ENCODE results near the gene BPI.
"Not testable (repeated sequence)": the region's sequence is repeated elsewhere in the genome, so short reads cannot be mapped to it uniquely, and the experiment has no call there.

Gene BPI

DNA sequence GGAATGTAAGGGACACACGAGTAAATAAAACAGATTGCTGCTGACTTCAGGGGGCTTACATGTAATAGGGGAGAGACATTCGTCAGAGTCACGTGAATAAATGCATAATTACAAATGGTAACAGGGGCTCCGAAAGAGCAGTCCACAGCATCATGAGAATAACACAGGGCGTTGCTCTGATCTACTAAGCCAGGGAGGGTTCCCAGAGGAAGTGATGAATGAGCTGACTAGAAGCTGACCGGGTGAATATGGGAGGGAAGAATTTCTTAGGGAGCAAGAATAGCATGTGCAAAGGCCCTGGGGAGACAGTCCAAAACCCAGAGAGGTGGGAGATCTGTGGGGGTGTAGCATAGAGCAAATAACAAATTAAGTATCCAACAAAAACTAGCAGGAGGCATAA, 2.4 kb downstream of the BPI start:
- DNase-seq = no peak

DNA sequence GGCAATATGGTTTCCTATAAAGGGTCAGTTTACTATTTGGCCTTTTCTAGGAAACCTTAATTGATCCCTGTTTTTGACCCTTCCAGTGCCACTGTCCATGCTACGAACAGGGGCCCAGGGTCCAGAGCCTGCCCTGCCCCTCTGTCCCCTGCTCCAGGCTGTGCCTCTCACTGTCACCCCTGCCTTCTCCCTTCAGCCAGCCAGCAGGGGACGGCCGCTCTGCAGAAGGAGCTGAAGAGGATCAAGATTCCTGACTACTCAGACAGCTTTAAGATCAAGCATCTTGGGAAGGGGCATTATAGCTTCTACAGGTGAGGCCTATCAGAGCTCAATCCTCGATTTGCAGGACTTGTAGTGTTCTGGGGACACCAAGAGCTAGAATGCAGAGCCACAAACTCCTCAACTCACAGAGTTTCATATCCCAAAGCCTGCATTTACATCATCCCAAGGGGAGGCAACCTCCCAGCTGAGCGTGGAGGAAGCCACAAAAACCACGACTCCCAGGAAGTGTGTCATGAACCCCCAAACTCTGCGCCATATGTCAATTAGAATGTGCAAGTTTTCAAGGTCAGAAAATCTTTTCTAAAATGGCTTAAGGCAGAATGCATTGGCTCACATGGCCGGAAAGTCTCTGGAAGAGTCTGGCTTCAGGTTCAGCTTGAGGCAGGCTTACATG, 3.6 kb downstream of the BPI start:
- no peak for DNase-seq

DNA sequence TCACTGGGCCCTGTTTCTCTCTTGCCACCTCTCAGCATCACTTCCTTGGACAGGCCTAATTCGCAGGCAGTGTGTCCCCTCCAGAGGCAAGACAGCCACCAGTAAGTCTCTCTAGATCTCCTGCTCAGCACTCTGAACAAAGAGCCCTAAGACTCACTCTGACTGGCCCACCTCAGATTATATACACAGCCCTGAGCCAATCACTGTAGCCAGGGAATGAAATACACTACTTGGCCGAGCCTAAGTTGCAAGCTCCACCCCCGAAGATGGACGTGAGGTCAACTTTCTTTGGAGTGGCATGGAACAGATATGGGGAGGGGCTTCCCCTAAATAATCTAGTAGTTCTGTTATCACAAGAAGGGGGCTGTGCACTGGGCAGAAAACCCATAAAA, 4.1 kb downstream of the BPI start:
- no peak for DNase-seq

DNA sequence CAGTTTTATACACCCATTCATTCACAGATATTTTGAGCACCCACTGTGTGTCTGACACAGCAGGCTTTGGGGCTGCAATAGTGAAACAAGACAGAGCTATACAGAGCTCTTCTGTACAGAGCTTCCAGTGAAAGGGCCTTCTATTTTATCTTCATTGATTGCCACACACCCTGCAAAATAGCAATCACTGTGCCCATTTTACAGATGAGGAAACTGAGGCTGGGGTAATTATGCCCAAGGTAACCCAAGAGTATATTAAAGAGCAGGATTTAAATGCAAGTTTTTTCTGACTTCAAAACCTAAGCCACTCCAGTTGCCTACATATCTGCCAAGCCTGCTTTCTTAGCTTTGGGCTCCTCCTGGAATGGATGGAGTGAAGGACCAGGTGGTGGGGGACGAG, 4.5 kb downstream of the BPI start:
- DNase-seq = no peak

DNA sequence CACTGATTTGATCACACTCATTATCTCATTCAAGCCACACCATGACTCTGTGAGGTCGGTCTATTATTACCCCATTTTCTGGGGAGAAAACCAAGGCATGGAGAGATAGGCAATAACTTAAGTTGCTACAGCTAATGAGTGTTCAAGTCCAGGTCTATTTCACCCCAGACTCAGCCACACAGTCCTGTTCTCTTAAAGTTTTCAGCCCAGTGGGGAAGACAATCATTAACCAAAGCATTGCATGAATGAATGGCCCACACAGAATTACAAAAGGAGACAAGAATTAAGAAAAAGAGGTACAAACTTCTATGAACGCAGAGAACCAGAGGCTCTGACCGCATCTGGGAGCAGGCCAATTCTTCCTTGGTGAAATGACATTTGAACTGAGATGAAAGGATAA, 7.1 kb downstream of the BPI start:
- DNase-seq = no peak

DNA sequence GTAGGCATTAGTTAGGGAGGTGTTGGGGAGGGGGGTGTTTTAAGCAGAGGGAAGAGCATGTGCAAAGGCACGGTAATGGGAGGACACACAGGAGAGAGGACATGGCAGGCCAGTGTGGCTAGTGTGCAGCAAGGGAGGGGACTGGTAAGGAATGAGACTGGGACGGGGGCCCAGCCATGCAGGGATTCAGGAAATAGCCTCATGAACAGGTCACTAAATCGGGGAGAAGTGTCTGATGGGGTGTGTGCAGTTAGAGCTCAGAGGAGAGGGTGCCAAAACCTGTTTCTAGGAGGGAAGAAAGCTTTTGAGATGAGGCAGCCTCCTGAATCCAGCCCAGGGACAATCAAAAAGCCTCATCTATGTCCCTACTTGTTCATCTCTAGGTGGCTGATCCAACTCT, 7.5 kb downstream of the BPI start:
- DNase-seq = no peak

DNA sequence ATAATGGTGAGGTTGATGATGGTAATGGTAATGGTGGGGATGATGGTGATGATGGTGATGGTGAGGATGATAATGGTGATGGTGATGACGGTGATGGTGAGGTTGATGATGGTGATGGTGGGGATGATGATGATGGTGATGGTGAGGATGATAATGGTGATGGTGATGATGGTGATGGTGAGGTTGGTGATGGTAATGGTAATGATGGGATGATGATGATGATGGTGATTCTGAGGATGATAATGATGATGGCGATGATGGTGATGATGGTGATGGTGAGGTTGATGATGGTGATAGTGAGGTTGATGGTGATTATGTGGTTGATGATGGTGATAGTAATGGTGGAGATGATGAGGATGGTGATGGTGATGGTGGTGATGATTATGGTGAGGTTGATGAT, 9.7 kb downstream of the BPI start:
- no peak for DNase-seq

DNA sequence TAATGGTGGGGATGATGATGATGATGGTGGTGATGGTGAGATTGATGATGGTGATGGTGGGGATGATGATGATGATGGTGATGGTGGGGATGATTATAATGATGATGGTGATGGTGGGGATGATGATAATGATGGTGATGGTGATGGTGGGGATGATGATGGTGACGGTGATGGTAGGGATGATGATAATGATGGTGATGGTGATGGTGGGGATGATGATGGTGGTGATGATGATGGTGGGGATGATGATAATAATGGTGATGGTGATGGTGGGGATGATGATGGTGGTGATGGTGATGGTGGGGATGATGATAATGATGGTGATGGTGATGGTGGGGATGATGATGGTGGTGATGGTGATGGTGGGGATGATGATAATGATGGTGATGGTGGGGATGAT, 10.4 kb downstream of the BPI start:
- not testable (repeated sequence) for DNase-seq

DNA sequence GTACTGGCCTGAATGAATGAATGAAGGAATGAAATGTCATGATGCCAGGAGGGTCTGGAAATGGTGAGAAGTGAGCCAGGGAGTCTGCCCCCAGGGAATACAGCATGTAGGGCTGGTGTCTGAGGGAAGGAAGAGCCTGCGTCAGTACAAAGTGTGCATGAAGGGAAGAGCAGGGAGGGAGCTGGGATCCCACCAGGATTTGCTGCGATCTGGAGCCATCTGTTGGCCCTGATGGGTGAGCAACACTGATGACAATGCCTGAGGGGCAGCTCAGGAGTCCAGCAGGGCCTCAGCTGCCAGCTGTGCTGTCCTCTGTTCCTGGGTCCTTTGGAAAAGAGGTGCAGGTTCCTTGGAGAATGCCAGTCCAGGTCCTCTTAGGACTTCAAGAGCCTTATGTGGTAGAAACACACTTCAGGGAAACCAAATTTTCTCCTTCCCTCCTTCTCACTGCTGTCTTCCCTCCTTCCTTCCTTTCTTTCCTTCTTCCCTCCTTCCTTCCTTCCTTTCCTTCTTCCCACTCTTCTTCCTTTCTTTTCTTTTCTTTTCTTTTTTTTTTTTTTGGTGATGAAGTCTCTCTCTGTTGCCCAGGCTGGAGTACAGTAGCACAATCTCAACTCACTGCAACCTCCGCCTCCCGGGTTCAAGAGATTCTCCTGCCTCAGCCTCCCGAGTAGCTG, 11.5 kb downstream of the BPI start:
- no peak for DNase-seq

DNA sequence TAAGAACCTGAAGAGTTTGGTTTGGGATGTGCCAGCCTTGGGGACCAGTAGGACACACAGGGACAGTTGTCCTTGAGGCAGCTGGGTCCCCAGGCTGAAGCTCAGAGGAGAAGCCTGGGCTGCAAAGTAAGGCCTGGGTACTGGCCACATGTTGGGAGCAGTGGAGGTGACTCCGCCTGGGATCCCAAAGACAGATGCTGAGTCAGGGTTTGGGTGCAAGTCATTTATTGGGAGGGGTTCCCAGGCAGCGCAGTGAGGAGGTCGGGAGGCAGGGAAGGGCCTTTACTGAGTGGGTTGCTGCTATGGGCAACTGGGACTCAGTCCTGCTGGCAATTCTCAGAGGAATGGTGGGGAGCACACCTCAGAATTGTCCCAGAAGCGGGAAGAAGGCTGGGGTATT, 12.4 kb downstream of the BPI start:
- DNase-seq = no peak

DNA sequence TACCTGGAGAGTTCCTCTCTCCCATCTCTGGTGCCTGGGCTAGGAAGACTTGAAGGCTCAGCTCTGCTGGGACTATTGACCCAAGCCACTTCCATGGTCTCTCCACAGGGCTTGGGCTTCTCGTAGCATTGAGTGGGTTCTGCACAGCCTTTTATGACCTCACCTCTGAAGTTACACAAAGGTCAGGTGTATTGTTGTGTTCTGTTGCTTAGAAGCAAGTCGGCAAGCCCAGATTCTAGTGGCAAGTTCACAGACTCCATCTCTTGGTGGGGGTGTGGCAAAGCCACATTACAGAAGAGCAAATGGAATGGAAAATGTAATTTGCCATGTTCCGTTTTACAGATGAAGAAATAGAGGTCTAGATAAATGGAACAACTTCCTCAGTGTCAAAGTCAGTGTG, 13.5 kb downstream of the BPI start:
- no peak for DNase-seq

DNA sequence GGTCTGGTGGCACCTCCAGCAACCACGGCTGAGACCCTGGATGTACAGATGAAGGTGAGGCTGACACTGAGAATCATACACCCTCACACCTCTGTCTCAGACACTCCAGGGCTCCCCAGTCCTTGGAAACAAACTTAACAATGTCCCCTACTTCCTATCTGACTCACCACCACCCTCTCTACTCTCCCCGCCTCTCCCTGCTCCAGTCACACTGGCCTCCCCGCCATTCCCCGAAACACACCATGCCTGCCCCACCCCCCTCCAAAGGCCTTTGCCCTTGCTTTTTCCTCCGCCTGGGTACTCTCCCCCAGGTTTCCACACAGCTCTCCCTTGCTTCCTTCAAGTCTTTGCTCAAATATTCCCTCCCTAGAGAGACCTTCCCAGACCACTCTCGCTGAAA, 16.3 kb downstream of the BPI start:
- no peak for DNase-seq

DNA sequence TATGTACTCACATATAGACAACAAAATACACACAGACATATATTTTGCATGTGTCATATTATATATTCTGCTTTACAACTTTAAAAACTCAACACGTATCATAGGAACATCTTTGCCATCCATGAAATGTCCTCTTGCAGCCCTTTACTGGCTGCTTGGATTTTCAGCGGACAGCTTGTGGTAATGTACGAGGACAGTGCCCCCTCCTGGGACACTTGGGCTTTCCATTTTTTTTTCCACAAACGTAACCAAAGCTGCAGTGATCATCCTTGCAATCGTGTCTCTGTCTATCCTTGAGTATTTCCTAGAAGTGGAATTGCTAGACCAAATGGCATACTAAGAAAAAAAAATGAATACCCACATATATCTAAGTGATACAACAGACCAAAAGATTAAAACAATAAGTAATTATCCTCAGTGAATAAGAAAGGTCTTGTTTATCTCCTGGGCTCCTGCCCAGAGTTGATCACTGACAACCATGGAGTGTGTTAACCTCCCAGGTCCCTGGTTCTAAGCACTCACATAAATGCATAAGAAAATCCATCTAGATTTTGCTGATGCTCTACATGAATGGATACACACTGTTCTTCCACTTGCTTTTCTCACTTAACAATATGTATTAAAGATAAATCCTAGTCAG, 18.1 kb downstream of the BPI start:
- peak; percentile 20 for DNase-seq

DNA sequence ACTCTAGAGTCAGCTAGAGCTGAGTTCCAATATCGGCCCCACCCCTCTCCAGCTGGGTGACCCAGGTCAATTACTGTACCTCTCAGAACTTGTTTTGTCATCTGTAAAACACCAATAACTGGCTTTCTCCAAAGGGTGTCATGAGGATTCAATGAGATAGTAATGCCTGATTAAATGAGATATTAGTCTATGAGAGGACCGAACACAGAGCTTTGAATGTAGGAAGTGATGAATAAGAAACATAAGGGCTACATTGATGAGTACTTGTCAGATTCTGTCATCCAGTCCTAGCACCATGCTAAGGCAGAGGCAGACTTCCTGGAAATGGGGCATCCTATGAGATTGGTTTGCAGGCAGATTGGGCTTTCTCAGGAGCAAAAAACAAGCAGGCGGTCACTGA, 20.2 kb downstream of the BPI start:
- no peak for DNase-seq

DNA sequence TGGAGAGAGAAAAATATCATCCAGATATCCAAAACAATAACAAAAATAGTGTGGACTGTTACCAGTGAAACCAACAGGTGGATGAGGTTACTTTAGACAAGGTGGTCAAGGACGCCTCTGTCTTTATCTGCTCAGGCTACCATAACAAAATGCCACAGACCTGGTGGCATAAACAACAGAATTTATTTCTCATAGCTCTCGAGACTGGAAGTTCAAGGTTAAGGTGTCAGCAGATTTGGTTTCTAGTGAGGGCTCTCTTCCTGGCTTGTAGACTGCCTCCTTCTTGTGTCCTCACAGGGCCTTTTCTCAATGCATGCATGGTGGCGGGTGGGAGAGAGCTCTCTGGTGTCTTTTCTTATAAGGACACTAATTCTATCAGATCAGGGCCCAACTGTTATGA, 21.2 kb downstream of the BPI start:
- no peak for DNase-seq

DNA sequence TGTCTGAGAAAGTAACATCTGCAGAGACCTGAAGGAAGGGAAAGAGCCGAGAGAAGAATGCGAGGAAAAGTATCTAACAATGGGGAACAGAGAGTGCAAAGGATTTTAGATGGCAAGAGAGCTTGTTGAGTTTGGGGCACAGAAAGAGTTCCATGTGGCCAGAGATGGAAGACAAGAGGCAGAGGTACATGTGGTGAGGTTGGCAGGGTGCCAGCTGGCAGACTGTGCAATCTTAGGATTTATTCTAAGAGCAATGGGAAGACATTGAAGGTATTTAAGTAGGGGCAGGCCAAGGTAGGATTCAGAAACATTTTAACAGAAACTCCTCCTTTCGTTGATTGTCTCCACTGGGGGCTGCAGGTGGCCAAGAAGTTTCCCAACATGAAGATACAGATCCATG, 21.9 kb downstream of the BPI start:
- DNase-seq = no peak

DNA sequence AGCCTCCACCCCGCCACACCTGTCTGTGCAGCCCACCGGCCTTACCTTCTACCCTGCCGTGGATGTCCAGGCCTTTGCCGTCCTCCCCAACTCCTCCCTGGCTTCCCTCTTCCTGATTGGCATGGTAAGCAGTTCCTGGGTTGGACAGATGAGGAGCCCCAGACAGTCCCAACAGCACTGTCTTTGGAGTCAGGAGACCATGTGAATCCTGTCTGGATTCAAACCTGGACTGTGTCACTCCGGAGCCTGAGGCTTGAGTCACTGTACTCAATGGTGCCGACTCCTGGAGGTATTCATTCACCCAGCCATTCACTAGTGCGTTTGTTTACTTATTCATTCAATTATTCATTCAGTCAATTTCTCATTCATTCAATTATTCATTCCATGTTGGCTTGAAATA, 22.4 kb downstream of the BPI start:
- no peak for DNase-seq

DNA sequence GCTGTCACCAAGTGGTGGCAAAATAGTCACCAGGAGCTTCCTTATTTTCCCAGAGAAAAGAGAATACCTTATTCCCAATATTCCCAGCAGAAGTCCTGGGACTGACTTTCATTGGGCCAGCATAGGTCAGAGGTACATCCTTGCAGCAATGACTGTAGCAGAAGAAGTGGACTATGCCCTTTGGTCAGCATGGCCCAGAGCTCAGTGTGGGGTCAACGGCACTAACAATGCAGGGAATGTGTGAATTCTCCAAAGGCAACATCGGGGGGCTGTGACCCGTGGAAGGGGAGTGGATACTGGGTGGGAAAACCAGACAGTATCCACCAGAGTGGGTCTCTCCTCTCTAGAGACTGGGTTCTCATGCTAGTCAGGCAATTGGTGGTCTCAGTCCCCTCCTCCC, 26.7 kb downstream of the BPI start:
- no peak for DNase-seq

DNA sequence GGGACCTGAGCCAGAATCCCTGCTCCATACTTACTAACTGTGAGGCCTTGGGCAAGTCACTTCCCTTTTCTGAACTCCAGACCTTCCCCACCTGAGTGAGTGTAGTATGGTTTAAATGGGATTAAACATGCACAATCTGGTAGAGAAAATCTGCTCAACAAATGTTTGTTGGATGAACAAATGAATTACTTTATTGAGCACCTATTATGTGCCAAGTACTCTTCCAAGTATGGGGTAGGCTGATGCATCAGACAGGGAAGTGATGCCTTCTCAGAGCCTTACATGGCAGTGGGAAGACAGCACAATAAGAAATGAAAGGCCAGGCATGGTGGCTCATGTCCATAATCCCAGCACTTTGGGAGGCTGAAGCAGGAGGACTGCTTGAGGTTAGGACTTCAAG, 27.3 kb downstream of the BPI start:
- DNase-seq = no peak

DNA sequence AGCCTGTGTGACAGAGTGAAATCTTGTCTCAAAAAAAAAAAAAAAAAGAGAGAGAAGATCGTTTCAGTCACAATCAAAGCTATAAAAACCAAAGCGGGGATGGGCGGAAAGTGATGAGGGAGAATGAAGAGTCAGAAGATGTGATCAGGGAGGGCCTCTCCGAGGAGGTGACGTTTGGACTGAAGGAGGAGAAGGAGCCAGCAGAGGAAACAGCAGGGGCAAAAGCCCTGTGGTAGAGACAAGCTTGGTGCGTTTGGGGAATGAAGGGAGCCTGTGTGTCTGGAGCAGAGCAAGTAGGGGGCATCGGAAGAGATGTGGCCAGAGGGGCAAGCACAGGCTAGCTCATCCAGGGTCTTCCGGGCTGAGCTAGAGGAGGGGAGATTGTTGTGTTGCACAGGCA, 27.9 kb downstream of the BPI start:
- DNase-seq = no peak

DNA sequence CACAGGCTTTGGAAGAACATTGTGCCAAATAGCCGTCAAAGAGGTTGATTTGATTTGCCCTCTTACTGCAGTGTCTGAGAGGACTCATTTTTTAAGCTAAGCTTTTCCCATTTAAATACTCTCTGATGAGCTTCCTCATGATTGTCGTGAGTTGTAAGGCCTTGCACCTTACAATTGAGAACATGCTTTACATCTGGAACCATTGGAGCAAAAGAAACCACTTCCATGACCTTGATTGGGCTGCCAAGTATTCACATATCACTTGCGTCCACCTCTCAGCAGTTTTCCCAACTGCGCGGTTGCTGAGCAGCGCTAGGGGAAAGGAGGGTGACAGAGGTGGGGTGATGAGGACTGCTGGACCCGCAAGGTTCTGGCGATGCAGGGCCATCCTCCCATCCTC, 30.1 kb downstream of the BPI start:
- DNase-seq = no peak

DNA sequence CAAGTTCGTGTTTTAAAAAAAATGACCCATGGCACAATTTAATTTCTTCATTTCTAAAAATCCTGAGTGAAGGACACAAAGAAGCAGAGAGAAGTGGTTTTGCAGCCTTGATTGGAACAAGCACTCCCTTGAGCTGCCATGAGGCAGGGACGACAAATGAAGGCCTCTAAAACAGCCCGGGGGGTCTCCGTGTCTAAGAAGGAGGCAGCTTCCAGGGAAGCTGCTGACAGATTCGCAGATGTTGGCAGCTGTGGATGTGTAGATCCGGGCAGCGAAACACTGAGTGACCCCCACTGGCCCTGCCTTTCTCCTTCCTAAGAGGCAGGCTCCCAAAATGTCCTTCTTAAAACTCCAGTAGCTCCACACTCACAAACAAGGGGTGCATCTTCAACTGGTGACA, 32.8 kb downstream of the BPI start:
- DNase-seq = no peak

DNA sequence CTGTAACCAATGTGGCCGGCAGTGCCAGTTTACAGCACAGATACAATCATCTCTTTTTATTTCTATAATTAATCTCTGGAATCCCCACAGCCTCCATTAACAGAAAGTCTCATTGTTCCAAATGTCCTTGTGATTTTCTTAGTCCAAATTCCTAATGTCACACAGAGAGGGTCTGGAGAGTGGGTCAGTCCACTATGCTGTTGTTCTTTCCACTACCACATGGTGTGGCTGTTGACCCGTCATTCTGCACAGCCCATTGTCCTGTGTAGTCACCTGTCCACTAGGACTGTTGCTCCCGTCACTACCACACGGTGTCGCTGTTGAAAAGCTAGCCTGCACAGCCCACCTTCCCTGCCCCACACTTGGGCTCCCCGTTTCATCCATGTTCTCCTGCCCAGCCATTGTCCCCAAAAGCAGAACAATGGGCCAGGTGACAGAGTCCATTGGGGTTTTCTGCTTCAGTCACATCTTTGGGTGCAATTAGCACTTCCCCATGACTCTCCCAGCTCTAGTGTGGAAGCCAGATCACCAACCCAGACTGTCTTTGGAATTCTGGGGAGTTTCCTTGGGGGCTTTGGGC, 33.7 kb downstream of the BPI start:
- no peak for DNase-seq

DNA sequence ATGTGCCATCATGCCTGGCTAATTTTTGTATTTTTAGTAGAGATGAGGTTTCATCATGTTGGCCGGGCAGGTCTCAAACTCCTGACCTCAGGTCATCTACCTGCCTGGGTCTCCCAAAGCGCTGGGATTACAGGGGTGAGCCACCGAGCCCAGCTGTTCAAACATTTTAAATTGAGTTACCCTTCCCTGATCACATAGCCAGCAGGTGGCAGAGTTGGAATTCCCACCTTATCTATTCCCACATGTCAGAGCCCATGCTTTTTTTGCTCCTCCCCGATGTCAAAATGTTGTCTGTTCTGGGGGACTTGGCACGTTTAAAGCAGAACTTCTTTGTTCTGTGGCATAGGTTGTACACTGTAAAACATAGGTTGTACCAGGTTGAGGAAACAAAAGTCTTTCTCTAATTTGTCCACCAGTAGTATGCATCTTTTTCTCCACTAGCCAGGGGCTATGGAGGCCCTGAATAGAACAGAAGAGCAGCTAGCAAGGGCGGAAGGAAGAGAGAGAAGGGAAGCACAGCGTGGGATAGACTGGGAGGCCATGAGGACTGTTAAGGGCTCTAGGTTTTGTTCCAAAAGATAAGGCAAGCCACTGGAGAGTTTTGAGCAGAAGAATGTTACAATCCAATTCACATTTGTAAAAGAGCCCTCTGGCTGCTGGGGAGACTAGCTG, 35.0 kb downstream of the BPI start:
- no peak for DNase-seq

All from DMS 273 treated with DMSO at 0.1 percent for 48 hours (cell line).